ENCODE measurements around the gene CFAP20. TPM values are rescaled to one million over a fixed set of nuclear protein-coding genes. Genes with fewer than 3 reads are reported as not detected.

The CFAP20 gene
- total RNA-seq, 1 experiment from 2014 or later, result 60.4 TPM

DNA sequence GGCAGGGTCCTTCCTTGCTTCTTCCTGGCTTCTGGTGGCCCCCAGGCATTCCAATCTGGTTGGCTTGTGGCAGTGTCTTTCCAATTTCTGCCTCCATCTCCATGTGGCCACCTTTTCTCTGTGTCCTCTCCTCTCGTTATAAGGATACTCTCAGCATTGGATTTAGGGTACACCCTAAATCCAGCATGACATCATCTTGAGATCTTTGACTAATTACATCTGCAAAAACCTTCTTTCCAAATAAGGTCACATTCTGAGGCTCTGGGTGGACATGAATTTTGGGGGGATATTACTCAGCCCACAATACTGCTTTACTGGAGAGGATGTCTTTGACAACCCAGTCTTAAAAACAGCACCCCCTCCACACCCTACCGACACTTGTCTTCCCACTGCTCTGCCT lies 18.9 kb upstream of the CFAP20 start:
- H3K27me3 Mint-ChIP-seq (ENCODE audit: low read depth), result peaks cover 10% of the 10 kb centered on the region
- Histone ChIP-seq H3K27ac (ENCODE audit: insufficient read length, low read depth, low read length) (no peak overlapping the region), H3K14ac (ENCODE audit: insufficient read depth, low read length) (no peak overlapping the region), H2AFZ (ENCODE audit: low read length) (no peak overlapping the region), H2AK5ac (ENCODE audit: insufficient read length, low read length) (no peak overlapping the region), H4K91ac (ENCODE audit: insufficient read length, low read depth, low read length) (no peak overlapping the region), H2BK12ac (ENCODE audit: insufficient read length, low read depth, low read length) (no peak overlapping the region), H4K20me1 (ENCODE audit: control insufficient read depth, insufficient read depth, insufficient read length) (no peaks in the 10 kb centered on the region), H3K79me2 (ENCODE audit: insufficient read depth, low read length) (no peaks in the 10 kb centered on the region), H3K23ac (ENCODE audit: insufficient read length, low read depth, low read length) (no peak overlapping the region), H2BK20ac (ENCODE audit: low read depth, low read length, poor library complexity, severe bottlenecking) (no peak overlapping the region), H2BK120ac (ENCODE audit: low read depth, low read length, poor library complexity, severe bottlenecking) (no peak overlapping the region), H3K4me2 (ENCODE audit: insufficient read depth, insufficient read length, low read length) (no peak overlapping the region), H4K5ac (ENCODE audit: insufficient read length, low read depth, low read length) (no peak overlapping the region), H3K4me1 (ENCODE audit: insufficient read depth, low read length) (no peaks in the 10 kb centered on the region), H4K8ac (replicated peaks; ENCODE audit: insufficient read length, low read depth, low read length) (no peak overlapping the region), H2BK15ac (ENCODE audit: low read depth, low read length) (no peak overlapping the region), H3K79me1 (ENCODE audit: insufficient read depth, low read depth, low read length, poor library complexity, severe bottlenecking) (no peaks in the 10 kb centered on the region), H3T11ph (ENCODE audit: low read length) (no peak overlapping the region), H3K9ac (ENCODE audit: extremely low read depth, insufficient read length, low read length) (no peak overlapping the region), H3K9me3 (ENCODE audit: control insufficient read depth, low read depth, low read length) (no peaks in the 10 kb centered on the region), H3K4ac (ENCODE audit: low read depth, low read length) (no peak overlapping the region), H3K23me2 (ENCODE audit: insufficient read length, low read depth, low read length, poor library complexity, severe bottlenecking) (no peaks in the 10 kb centered on the region), H3K56ac (ENCODE audit: insufficient read length, low read depth, low read length) (no peak overlapping the region), H2BK5ac (ENCODE audit: insufficient read length, low read length) (no peak overlapping the region), H3K18ac (ENCODE audit: insufficient read length, low read depth, low read length) (no peak overlapping the region), H3K27me3 (ENCODE audit: insufficient read depth, low read length) (no peaks in the 10 kb centered on the region)
- TF ChIP-seq, protein P1, sequence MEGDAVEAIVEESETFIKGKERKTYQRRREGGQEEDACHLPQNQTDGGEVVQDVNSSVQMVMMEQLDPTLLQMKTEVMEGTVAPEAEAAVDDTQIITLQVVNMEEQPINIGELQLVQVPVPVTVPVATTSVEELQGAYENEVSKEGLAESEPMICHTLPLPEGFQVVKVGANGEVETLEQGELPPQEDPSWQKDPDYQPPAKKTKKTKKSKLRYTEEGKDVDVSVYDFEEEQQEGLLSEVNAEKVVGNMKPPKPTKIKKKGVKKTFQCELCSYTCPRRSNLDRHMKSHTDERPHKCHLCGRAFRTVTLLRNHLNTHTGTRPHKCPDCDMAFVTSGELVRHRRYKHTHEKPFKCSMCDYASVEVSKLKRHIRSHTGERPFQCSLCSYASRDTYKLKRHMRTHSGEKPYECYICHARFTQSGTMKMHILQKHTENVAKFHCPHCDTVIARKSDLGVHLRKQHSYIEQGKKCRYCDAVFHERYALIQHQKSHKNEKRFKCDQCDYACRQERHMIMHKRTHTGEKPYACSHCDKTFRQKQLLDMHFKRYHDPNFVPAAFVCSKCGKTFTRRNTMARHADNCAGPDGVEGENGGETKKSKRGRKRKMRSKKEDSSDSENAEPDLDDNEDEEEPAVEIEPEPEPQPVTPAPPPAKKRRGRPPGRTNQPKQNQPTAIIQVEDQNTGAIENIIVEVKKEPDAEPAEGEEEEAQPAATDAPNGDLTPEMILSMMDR (conservative IDR thresholded peaks at IDR 0.05), result no peak
- H3K9me3 Mint-ChIP-seq, result no peaks in the 10 kb centered on the region
- no peak overlapping the region for H3K4me3 Mint-ChIP-seq
- H3K27ac Mint-ChIP-seq, result no peak overlapping the region
- 0 out of 4 replicates have a peak, but pooled peaks cover 0 to 4% of the 10 kb centered on the region in 2 experiments for H3K4me1 Mint-ChIP-seq
- no CpG with 5 or more reads among the region's 2 CpGs for WGBS (ENCODE audit: extremely low coverage, insufficient read length, low lambda C conversion rate)
- DNase-seq, result no peak
- no peaks in the 10 kb centered on the region for H3K36me3 Mint-ChIP-seq (ENCODE audit: insufficient read depth in 1 of 3, low read depth in 3 of 3)

All from H9 (cell line).